Vagina (tissue), 2 donors: ENCODE results near the gene NFYC.

Experiments
- CTCF ChIP-seq, 3 experiments: fragments of 450-650 bp in 2 of 3; fragments of 200-600 bp in 1 of 3; sonication (generic) in 1 of 3; IDR thresholded peaks; one replicate each; pipeline ENCODE4 v1.5.1; 2017 to 2019; ENCODE audit warnings: antibody characterized with exemption in 3 of 3, mild to moderate bottlenecking in 2 of 3, moderate library complexity in 2 of 3
- POLR2A ChIP-seq, 2 donors: fragments of 450-650 bp; IDR thresholded peaks; one replicate each; pipeline ENCODE4 v1.6.1; 2017; ENCODE audit warnings: antibody characterized with exemption in 2 of 2, mild to moderate bottlenecking in 2 of 2, moderate library complexity in 2 of 2
- POLR2AphosphoS5 ChIP-seq, 2 donors: sonication (generic); formaldehyde crosslinking; IDR thresholded peaks; one replicate each; pipeline ENCODE4 v1.9.0; 2017; ENCODE audit warnings: antibody characterized with exemption in 2 of 2, mild to moderate bottlenecking in 2 of 2, low read depth in 1 of 2; ENCODE audit not compliant: insufficient read depth in 1 of 2

- TF ChIP-seq CTCF (IDR thresholded peaks at IDR 0.05) (no peak), POLR2A (IDR thresholded peaks at IDR 0.05) (no peak), POLR2AphosphoS5 (IDR thresholded peaks at IDR 0.05; ENCODE audit: insufficient read depth in 1 of 2, low read depth in 1 of 2) (no peak)
Measured at GRCh38 chr1:40806240-40806639, 114.7 kb downstream of the NFYC start.
